ENCODE measurements around the gene ARL14. TPM values are rescaled to one million over a fixed set of nuclear protein-coding genes. Genes with fewer than 3 reads are reported as not detected.

The ARL14 gene
- total RNA-seq, 6 experiments from 2014 or later = 0.31 to 0.66 TPM; not detected in 4

- Histone ChIP-seq H3K9me3 (no peaks in the 10 kb centered on the region), H3K4me1 (no peaks in the 10 kb centered on the region), H3K27ac (no peak overlapping the region), H3K27me3 (no peaks in the 10 kb centered on the region), H3K4me3 (no peak overlapping the region), H3K36me3 (no peaks in the 10 kb centered on the region)
- peak; percentile 28 to 47 (median 41) for TF ChIP-seq CTCF (IDR thresholded peaks at IDR 0.05)
- no peak for TF ChIP-seq POLR2A (IDR thresholded peaks at IDR 0.05)
- ATAC-seq (peak; percentile 28 to 60 (median 40)), DNase-seq (no peak)
- intact Hi-C loops (cut with DNase I) = no loop called here
- 62% methylated on average over 6 of the region's 6 CpGs for WGBS (ENCODE audit: insufficient coverage, low coverage, low lambda C conversion rate, missing lambda C conversion rate)
Measured at GRCh38 chr3:160686955-160687535, 10.1 kb downstream of the ARL14 start.

- ATAC-seq = no peak
- Histone ChIP-seq H3K4me1 (no peaks in the 10 kb centered on the region), H3K36me3 (no peaks in the 10 kb centered on the region), H3K4me3 (no peak overlapping the region), H3K27ac (no peak overlapping the region), H3K27me3 (no peaks in the 10 kb centered on the region), H3K9me3 (no peaks in the 10 kb centered on the region)
- no peak for TF ChIP-seq CTCF (IDR thresholded peaks at IDR 0.05)
- no peak for TF ChIP-seq POLR2A (IDR thresholded peaks at IDR 0.05)
- no peak for DNase-seq
- 75% methylated on average over 1 of the region's 1 CpG for WGBS (ENCODE audit: insufficient coverage, low coverage, low lambda C conversion rate, missing lambda C conversion rate)
- intact Hi-C loops (cut with DNase I) = no loop called here
Measured at GRCh38 chr3:160691151-160691550, 14.2 kb downstream of the ARL14 start.

- H3K36me3 ChIP-seq = no peaks in the 10 kb centered on the region
- no peaks in the 10 kb centered on the region for H3K4me1 ChIP-seq
- intact Hi-C loops (cut with DNase I) = no loop called here
- no peak overlapping the region for H3K27ac ChIP-seq
- no peak overlapping the region for H3K4me3 ChIP-seq
- H3K27me3 ChIP-seq = no peaks in the 10 kb centered on the region
- ATAC-seq (no peak), DNase-seq (no peak)
- 98% methylated on average over 4 of the region's 4 CpGs for WGBS (ENCODE audit: insufficient coverage, low coverage, low lambda C conversion rate, missing lambda C conversion rate)
- TF ChIP-seq POLR2A (IDR thresholded peaks at IDR 0.05) = no peak
- TF ChIP-seq CTCF (IDR thresholded peaks at IDR 0.05) = no peak
- no peaks in the 10 kb centered on the region for H3K9me3 ChIP-seq
Measured at GRCh38 chr3:160691962-160692361, 15.0 kb downstream of the ARL14 start.

GRCh38 chr3:160693191-160693590 is 16.2 kb downstream of the ARL14 start:
- no peak overlapping the region for H3K27ac ChIP-seq
- intact Hi-C loops (cut with DNase I) = no loop called here
- no peak for DNase-seq

More at GRCh38 chr3:160693191-160693590, 16.2 kb downstream of the ARL14 start:
- ATAC-seq = no peak
- Histone ChIP-seq H3K9me3 (no peaks in the 10 kb centered on the region), H3K36me3 (no peaks in the 10 kb centered on the region), H3K27me3 (no peaks in the 10 kb centered on the region), H3K4me1 (no peaks in the 10 kb centered on the region), H3K4me3 (no peak overlapping the region)
- WGBS (ENCODE audit: insufficient coverage, low coverage, low lambda C conversion rate, missing lambda C conversion rate) = 82% methylated on average over 2 of the region's 2 CpGs
- TF ChIP-seq POLR2A (IDR thresholded peaks at IDR 0.05) (no peak), CTCF (IDR thresholded peaks at IDR 0.05) (no peak)
